GM18526 (cell line): Measurements from ENCODE around the gene BMP7.

ENCODE experiments used
- POLR2A ChIP-seq: IDR thresholded peaks from 3 replicates; pipeline ENCODE4 v1.6.1; 2011; ENCODE audit not compliant: insufficient read length; ENCODE audit errors: extremely low read depth

The BMP7 gene

GRCh38 chr20:57275813-57276212, 9.4 kb upstream of the BMP7 start:
- no peak for TF ChIP-seq POLR2A

DNA sequence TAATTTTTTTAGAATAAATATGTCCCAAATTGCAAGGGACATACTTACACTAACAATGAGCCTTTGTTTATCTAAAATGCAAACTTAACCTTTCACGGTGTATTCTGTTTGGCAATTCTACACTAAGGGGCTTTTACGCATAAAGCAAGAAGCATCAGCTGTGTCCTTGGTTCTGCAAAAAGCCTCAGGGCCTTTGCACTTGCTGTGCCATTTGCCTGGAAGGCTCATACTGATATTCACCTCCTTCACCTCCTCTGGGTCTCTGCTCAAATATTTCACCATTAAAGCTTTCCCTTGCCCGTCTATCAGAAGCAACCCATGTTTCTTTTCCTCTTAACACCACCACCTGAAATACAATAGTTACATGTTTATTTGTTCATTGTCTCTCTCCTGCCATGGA, 8.9 kb upstream of the BMP7 start:
- TF ChIP-seq POLR2A = no peak

DNA sequence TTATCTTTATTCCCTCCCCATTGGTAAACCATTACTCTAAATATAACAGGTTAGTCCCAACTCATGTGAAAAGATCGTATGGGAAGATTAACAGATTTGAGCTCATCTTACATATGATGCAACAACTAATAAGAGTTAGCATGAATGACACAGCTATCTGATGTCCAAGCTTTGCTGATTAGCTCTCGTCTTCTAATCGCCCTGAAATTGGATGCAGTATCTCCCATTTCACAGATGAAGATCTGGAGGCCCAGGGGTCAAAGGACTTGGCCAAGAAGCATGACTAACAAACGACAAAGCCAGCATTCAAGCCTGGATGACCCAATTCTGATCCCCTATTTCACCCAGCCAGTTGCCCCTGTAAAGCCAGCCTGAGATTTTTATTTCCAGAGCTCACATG, 8.4 kb upstream of the BMP7 start:
- TF ChIP-seq POLR2A = no peak

GRCh38 chr20:57274299-57274698, 7.9 kb upstream of the BMP7 start:
- no peak for TF ChIP-seq POLR2A

DNA sequence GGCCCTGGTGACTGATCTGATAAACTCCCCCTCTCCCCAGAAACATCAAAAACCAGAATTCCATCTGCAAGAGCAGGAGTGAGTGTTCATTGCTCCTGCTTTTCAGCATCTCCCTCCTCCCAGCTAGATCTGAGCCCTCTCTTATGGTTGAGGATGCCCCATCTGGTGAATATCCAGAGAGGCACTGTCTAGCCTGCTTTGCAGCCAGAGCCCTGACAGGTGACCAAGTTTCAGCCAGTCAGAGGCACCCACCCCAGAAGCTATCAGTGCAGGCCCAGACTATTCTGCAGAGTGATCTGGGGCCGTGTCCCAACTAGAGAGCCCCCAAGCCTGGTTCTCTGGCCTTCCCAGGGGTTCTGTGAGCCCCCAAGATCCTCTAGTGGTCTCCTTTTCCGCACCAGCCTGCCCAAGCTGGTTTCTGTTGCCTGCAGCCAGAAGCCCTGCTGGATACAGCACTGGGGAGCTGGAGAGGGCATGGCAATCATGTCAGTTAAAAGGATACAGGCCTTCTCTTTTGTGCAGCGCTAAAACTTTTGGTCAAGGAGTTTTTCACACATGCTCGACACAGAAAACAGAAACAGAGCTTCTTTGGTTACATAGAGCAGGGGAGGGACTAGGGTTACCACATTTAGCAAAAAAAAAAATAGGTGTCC, 6.6 kb upstream of the BMP7 start:
- no peak for TF ChIP-seq POLR2A

GRCh38 chr20:57270204-57270984, 4.0 kb upstream of the BMP7 start:
- TF ChIP-seq POLR2A = no peak

GRCh38 chr20:57269148-57269984, 2.9 kb upstream of the BMP7 start:
- TF ChIP-seq POLR2A = no peak

- no peak for TF ChIP-seq POLR2A
These were observed 2.1 kb upstream of the BMP7 start for GRCh38 chr20:57268399-57269076.

- no peak for TF ChIP-seq POLR2A
These were observed 849 bp upstream of the BMP7 start for GRCh38 chr20:57267158-57267821.

GRCh38 chr20:57265997-57266290, 497 bp downstream of the BMP7 start:
- no peak for TF ChIP-seq POLR2A

GRCh38 chr20:57265336-57265996, 975 bp downstream of the BMP7 start:
- no peak for TF ChIP-seq POLR2A

GRCh38 chr20:57263801-57264792, 2.3 kb downstream of the BMP7 start:
- TF ChIP-seq POLR2A = no peak
